IMR-90 (cell line): ENCODE measurements around the gene SEC22B.
"Not testable (repeated sequence)": the region's sequence is repeated elsewhere in the genome, so short reads cannot be mapped to it uniquely, and the experiment has no call there.

Experiments
- BHLHE40 ChIP-seq: fragments of 150-350 bp; IDR thresholded peaks from 2 replicates; pipeline ENCODE4 v1.6.1; 2016; ENCODE audit warnings: mild to moderate bottlenecking, low read depth, low read length
- FOS ChIP-seq: fragments of 150-350 bp; IDR thresholded peaks from 2 replicates; pipeline ENCODE4 v1.6.1; 2016; ENCODE audit warnings: low read depth, low read length
- MAZ ChIP-seq: IDR thresholded peaks from 2 replicates; pipeline ENCODE4 v1.6.1; 2012; ENCODE audit warnings: low read depth, mild to moderate bottlenecking, low read length, improper control_type of control experiment, moderate library complexity, borderline replicate concordance
- POLR2A ChIP-seq: IDR thresholded peaks from 2 replicates; pipeline ENCODE4 v1.6.1; 2012; ENCODE audit warnings: mild to moderate bottlenecking, low read depth, low read length
- RFX5 ChIP-seq: IDR thresholded peaks from 2 replicates; pipeline ENCODE4 v1.8.0; 2012; ENCODE audit warnings: low read depth, mild to moderate bottlenecking, low read length, moderate library complexity
- SMC3 ChIP-seq: fragments of 150-350 bp; IDR thresholded peaks from 2 replicates; pipeline ENCODE4 v1.6.1; 2016; ENCODE audit warnings: low read depth, mild to moderate bottlenecking, antibody characterized with exemption, low read length, moderate library complexity
- TF ChIP-seq, protein P1 (sequence below): conservative IDR thresholded peaks from 2 replicates; pipeline ENCODE4 v1.5.1; 2012; ENCODE audit warnings: mild to moderate bottlenecking, low read depth, low read length, improper control_type of control experiment
- TF ChIP-seq, protein P2 (sequence below): fragments of 150-350 bp; IDR thresholded peaks from 2 replicates; pipeline ENCODE4 v1.6.1; 2017; ENCODE audit warnings: mild to moderate bottlenecking, antibody characterized with exemption, low read length, low read depth

DNA sequence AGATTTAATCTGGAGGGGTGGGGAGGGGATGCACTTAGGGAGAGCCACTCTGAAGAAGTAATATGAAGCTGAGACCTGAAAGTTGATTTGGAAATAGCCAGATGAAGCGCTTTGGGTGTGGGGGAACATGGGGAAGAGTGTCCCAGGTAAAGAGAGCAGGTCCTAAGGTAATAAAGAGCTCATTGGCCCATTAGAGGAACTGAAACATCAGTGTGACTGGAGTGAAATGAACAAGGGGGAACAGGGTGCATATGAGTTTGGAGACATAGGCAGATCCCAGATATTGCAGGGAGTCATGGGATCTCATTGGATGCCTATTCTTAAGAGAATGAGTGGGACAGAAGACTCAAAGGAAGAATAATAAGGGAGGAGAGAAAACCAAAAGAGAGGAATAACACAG is 54.5 kb downstream of the SEC22B start:
- TF ChIP-seq, protein P1, sequence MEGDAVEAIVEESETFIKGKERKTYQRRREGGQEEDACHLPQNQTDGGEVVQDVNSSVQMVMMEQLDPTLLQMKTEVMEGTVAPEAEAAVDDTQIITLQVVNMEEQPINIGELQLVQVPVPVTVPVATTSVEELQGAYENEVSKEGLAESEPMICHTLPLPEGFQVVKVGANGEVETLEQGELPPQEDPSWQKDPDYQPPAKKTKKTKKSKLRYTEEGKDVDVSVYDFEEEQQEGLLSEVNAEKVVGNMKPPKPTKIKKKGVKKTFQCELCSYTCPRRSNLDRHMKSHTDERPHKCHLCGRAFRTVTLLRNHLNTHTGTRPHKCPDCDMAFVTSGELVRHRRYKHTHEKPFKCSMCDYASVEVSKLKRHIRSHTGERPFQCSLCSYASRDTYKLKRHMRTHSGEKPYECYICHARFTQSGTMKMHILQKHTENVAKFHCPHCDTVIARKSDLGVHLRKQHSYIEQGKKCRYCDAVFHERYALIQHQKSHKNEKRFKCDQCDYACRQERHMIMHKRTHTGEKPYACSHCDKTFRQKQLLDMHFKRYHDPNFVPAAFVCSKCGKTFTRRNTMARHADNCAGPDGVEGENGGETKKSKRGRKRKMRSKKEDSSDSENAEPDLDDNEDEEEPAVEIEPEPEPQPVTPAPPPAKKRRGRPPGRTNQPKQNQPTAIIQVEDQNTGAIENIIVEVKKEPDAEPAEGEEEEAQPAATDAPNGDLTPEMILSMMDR, result not testable (repeated sequence)
- TF ChIP-seq MAZ, FOS, POLR2A, RFX5, BHLHE40, SMC3: not testable (repeated sequence)
- TF ChIP-seq, protein P2, sequence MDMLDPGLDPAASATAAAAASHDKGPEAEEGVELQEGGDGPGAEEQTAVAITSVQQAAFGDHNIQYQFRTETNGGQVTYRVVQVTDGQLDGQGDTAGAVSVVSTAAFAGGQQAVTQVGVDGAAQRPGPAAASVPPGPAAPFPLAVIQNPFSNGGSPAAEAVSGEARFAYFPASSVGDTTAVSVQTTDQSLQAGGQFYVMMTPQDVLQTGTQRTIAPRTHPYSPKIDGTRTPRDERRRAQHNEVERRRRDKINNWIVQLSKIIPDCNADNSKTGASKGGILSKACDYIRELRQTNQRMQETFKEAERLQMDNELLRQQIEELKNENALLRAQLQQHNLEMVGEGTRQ, result not testable (repeated sequence)
